AML-193 (cell line): ENCODE data around the gene GRK1.

Source experiments
- DNase-seq, 2 experiments: peaks; one replicate each; lab custom pipeline; 2025; lab: John Stamatoyannopoulos, UW

The GRK1 gene

DNA sequence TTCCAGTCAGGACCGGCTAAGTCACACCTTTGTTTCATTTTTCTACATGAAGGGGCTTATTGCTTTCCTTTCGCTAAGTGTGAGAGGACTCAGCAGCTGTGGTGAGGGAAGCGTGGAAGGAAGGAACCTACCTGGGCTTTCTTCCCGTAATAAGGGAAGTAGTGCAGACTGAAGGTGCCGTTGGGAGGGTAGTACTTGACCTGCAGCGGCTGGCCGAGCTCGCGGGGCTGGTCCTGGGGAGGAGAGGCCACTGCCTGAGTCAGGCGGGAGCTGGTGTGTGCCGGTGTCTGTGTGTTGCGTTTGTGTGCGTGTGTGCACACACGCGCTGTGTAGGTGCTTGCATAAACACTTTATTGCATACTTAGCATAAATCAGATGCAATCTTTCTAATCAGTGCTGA, 16.7 kb upstream of the GRK1 start:
- DNase-seq: no peak

DNA sequence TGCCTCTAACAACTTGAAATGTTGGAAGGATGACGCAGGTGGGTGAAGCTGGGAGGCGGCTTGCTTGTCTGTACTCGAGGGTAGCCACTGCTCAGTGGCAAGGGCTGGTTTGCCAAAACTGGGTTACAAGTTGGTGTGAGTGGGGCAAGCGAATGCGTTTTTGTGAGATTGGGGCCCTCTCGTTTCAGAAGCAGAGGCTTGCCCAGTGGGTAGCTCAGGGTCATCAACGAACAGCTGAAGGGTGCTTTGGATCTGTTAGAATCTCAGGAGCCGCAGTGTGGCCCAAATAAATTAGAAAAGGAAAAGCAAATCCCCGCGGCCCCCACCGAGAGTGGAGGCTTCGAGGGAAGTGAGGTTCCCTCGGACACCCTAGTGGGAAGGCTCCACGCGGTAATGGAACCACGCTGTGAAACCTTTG, 16.3 kb upstream of the GRK1 start:
- no peak for DNase-seq

DNA sequence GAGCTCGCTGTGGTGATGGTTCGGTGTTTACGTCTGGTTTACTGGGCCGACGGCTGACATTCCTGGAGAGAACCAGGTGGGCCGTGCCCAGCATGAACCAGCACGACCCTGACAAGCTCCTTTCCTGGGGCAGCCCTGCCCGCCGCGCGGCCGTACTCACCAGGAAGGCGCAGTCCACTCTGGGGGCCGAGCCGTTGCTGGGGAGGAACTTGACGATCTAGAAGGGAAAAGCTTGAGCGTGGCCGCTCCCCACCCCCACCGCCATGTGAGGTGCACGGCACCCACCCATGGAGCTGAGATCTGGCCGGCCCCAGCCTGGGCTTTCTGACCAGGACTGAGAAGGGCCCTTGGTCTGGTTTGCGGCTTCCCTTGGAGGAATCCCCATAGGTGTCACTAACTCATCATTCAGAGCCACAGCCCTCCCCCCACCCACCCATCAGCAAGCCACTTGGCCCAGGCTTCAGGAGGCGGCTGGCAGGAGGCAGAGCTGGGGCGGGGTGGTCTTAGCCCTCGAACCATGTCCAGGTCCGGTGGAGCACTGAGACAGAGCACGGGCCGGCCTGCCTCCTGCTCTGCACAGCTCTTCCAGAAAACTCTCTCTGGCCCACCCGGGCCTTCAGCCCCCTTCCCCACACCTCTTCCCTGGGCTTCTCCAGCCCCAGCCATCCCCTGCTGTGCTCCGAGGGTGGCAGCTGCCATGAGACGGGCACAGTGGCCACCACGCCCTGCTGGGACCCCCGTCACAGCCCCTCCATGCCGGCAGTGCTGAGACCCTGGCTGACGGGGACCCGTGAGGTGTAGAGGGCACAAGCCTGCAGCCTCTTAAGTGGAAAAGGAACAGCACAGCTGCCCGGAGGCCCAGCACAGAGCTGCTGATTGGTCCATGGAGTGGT, 15.3 kb upstream of the GRK1 start:
- DNase-seq: no peak

DNA sequence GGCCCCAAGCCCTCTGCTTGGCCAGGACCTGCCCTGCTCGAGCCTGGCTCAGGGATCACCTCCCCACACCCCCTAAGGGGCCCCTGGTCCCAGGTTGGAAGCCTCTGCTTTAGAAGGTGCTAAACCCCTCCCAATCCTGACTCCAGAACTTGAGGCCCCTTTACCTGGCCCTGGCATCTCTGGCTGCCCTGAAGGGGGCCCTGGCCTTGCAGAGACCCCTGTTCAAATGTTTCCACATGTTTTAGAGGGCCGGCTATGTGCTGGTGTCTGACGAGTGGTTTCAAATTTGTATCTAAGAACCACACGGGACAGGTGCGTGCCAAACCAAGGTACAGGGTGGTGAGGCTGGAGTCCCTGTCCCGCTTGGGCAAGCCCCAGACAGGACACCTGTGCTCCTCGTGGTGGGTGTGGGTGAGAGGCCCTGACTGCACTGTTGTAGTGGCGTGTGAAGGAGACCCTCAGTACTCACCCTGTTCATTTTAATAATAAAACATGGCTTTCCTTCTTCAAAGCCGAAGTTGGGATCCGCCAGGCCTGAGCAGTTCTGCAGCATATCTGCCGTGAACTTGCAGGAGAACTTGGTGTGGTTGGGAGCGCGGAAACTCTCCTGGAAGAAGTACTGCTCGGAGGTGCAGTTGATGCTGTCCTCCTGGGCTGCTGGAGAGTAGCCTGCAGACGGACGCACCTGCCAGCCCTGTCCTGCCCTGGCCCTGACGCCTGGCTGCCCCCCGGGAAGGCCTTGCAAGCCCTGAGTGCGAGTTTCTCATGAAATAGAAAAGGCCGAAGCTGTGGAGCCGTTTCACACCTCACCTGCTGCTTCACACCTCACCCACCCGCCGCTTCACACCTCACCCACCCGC, 14.4 kb upstream of the GRK1 start:
- DNase-seq: no peak

DNA sequence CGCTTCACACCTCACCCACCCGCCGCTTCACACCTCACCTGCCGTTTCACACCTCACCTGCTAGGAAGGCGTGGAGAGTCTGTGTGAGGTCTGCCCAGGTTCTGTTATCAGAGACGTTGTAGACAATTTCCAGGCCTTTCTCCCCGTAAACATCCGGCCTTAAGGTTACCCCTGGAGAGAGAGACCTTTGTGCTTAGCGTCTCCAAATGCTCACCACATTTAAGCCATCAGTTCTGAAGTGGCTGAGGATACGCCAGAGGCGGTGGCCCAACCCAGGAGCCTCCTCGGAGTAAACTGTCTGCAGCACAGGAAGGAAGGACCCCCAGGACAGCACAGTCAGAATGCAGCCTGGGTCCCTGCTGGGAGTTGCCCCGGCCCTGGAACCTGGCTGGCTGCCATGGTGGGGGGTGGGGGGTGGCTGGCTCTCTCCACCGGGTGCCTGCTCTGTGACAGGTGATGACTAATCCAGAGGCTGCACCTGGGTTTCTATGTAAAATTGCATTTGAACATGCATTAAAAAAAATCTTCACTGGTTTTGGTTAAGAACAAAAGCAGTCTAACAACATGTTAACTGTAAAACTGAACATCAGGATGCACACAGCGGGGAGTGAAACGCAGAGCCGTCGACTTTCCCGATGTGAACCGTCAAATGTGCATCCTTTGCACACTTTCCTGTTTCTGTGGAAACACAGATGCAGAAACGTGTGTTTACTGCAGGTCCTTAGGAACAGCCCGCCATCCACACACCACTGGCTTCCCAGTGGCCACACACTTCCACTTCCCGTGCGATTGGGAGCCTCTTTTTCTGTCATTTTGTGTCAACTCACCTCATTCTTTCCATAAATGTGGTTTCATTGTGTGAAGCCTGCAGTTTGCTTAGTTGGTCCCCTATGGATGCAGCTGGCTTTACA, 13.5 kb upstream of the GRK1 start:
- DNase-seq: no peak

DNA sequence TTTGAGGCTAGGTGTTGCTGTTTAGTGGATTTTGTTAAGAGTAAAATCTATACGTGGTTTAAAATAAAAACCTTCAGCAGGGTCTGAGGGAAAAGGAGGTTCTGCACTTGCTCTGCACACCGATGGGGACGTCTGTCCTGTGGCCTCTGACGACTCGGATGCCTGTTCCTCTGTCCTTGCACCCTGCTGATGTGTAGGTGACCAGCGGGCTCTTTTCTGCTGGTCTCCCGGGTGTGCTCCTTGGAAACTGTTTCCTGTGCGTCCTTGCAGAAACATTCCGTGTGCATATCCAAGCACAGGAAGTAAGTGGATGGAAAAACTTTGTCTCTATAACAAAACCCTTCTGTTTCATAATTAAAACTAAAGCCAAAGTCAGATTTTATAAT, 12.9 kb upstream of the GRK1 start:
- no peak for DNase-seq

DNA sequence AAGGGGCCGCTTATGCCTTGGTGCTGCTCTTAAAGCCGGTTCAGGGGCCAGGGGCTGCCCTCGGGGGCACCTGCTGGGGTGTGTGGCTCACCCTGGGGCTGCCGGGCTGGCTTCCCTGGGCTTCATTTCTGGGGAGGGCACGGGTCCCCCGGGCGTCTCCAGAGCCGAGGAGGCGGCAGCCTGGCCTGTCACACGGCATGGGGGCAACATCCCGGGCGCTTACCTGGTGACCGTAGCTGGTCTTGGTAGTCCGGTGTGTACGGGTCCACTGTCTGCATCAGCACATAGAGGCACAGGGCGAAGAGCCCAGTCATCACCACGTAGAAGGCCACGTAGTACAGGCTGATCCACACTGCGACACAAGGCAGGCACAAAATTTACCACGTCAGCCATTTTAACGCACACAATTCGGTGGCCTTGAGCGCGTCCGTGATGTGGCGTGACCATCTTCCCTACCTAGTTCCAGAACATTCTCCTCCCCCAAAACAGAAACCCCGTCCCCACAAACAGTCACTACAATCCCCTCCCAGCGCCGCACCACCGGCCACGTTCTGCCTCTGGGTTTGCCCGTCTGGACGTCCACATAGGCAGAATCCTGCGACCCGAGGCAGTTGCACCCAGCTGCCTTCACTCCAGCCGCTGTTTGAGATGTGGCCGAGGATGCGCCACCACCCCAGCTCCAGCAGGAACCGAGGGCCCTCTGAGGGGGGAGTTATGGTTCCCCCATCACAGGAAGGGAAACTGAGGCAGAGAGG, 12.3 kb upstream of the GRK1 start:
- DNase-seq: no peak

DNA sequence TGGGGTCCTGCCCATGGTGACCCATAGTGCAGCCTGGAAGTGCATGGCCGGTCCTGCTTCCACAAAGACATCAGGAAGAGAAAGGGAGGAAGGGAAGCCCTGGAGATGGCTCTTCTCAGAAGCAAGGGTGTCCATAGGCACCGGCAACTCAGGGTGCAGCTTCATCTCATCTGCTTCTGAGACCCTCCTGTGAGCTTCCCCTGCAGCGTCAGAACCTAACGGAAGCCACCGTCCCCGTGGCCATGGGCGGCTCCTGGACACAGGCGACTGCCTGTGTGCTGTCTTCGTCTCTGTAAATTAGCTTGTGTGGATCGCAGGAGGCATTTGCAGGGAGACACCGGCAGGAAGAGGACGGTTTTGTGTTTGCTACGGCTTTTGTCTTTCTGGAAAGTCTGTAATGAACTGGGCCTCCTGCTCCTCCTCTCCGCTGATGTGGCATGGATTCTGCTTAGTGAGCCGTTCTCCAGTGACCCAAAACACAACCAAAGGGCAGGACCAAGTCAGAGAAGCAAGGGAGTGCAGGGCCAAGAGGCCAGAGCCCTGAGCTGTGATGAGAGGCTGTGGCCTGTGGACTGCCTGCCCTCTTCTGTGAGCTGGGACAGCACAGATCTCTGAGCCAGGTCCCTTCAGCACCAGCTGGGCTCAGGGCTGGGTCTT, 11.5 kb upstream of the GRK1 start:
- DNase-seq: no peak

DNA sequence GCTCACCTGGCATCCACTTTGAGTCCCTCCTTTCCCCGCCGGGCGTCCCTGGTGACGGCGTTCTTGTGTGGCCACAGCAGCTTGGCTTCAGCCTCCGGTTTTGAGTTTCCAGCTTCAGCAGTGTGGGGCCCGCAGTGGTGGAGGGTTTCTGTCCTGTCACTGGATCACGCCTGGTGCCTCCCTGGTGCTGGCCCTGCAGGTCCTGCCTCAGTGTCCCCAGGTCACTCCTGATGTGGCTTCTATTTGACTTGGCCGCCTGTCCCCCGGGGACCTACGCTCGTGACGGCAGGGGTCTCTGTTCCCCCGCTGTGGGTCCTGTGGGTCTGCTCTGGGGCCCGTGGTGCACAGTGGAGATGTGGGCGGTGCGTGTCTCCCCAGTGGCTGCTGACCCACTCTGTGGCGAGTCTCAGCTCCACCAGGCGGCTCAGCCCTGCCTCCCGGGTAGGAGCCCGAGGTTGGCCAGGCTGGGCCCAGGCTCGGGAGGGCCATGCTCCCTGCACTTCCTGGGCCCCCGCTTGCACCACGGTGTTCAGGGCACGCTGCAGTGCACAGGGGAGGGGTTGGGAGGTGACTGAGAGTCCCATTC, 10.9 kb upstream of the GRK1 start:
- DNase-seq: no peak

DNA sequence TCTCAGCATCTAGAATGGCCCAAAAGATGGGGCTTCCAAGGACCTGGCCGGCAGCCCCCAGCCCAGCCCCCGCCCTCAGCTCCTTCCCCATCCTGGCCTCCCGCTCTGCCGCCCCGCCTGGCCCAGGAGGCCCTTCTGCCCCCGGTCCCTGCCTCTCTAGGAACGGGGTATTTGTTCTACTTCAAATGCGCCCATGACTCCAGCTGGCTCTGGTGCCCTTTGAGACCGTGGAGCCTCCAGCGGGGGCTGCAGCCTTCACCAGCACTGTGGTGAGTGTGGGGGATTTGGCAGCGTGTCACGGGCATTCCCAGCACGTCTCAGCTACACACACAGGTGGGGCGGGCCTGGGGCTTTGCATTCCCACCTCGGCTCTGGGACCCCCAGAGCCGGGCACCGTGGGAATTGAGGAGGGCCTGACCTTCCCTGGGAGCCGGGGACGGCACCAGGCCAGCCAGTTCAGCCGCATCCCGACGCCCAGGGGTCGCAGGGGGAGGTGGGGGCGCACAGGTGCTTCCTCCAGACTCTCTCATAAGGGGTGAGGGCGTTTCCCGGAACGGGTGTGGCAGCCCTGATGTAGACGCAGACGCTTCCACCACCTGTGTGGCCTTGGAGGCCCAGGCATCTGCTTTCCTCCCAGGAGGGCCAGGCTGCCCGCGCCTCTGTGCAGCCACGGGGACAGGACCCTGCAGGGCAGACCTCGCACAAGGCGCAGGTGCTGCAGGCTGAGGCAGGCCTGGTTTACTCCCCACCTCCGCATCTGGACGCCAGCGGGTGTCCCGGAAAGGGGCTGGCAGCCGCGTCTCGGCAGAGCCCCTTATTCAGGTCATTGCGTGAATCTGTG, 10.0 kb upstream of the GRK1 start:
- no peak for DNase-seq

DNA sequence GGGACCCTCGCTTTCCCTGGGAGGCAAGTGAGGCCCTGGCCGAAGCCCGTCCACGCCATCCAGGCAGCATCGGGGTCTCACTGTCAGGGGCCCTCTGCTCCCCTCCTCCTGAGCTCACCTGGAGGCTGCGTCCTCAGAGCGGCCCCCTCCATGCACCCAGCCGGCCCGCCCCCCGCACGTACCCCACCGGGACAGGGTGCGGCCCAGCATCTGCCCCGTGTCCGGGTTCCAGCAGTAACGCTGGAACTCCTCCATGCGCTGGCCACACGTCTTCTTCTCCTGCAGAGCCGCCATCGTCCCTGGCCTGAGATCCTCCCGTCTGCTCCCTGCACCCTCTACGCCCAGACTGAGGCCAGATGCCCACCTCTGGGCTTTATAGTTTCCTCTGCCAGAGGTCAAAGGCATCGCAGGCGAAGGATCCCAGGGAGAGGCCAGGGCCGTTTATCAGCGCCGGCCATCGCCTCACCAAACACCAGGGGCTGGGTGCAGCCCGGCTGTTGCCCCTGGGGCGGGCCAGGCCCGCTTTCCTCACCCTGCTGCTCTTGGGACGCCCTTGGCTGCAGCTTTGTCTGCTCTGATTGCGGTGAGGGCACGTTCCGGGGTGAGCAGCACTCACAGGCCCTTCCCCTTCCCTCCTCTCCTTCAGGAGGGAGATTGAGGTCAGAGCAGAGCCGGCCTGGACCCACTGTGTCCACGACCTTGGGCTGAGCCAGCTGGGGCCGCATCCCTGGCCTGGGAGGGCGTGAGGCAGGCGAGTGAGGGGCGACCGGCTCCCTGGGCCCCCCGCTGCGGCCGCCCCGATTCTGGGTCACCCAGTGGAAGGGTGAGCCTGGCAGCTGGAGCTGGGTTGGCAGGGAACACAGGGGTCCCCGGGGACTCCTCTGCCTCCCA, 8.9 kb upstream of the GRK1 start, which contains the start of gene ATP4B:
ATP4B (minus strand) TSS at position 348 of the 891 bp plus-strand sequence; CDS start at position 294, 54 bp downstream.
- DNase-seq: no peak

DNA sequence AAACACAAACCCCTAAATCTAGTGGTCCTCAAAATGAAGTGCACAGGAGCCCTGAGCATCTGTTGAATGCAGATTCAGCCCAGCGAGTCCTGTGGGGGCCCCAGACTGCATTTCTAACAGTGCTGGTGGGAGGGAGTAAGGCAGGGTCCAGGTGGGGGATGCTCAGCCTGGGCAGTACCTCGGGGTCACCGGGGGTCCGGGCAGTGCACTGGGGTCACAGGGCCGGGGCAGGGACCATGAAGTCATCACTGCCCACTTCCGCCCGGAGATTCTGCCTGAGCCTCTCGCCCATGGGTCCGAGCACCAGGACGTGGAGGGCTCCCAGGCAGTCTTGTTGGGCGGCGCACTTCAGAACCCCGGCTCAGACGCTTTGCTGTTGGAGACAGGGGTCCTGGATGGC, 8.2 kb upstream of the GRK1 start:
- DNase-seq: no peak

DNA sequence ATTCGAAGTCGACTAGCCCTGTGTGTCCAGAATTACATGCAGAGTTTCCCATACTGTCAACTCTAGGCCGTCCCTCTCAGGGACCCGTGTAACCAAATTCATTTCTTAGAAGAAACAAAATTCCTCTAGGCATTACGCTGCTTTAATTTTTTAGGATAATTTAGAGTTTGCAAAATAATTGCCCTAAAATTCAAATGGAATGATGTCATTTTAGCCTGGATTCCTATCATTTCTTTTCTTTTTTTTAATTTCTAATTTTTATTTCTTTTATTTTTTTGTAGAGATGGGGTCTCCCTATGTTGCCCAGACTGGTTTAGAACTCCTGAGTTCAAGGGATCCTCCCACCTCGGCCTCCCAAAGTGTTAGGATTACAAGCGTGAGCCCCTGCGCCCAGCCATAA, 7.7 kb upstream of the GRK1 start:
- DNase-seq: no peak

DNA sequence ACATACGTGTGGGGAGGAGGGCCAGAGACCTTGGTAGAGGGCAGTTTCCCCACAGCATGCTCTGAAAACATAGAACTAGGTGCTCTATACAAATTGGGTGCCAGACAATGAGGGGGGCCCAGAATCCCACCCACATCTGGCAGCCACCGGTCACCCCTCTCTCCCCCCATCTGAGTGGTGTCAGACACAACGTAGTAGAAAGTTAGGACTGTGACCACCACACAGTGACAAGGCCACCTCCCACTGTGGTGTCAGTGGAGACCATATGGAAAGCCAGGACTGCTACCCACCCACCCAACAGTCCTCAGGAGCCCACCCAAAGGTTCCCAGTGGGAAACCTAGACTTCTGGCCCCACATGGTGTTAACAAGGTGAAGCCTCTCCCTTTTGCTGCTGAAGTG, 7.0 kb upstream of the GRK1 start:
- no peak for DNase-seq

DNA sequence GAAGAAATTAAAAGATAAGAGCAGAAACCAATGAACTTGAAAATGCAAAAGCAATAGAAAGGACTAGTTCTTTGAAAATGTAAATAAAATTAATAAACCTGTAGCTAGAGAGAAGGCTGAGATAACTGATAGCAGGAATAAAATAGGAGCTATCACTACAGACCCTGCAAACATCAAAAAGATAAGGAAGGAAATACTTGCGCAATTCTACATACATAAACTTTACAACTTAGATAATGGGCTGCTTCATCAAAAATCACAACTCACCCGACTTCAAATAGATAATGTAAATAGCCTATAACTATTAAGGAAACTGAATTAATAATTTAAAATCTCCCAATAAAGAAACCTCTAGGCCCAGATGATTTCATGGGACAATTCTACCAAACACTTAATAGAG, 5.5 kb upstream of the GRK1 start:
- DNase-seq: no peak

DNA sequence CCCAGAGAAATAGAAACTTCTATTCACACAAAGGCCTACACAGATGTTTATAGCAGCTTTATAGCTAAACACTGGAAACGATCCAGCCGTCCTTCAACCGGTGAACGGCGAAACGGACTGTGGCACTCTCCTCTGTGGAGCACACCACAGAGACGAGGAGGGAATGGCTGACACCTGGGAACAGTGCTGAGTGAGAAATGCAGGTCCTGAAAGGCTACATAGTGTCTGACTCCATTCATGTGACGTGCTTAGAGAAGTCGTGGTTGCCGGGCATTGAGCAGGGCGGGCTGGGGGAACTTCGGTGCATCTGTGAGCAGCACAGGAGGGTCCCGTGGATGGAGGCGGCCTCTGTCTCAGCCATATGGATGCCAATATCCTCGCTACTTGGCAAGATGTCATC, 3.1 kb upstream of the GRK1 start:
- DNase-seq: no peak

DNA sequence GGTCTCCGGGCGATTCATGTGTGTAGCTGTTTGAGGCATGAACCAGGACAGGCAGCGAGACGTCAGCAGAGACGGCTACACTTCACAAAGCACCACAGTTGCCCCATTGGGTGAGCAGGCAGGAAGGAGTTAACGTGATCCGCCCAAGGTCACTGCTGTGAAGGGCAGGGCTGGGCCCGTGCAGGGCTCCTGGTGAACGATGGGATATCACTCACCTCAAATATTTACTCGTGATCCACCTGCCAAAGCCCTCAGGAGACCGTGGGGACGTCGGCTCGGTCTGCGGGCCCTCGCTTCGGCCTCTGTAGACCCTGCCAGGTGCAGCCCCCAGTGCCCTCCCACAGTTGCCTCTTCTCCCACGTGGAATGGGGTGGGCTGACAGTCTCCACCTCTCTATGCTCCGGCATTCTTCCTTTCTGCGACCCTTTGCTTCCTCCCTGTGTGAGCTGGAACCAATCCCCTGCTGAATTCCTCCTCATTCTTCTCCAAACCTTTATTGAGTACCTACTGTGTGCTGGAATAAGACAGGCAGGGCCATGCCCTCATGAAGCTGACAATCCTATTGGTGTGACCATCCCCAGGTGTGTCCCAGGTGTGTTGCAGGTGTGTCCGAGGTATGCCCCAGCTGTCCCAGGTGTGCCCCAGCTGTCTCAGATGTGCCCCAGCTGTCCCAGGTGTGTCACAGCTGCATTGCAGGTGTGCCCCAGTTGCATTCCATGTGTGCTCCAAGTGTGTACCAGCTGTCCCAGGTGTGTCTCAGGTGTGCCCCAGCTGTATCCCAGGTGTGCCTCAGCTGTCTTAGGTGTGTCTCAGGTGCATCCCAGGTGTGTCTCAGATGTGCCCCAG, 2.0 kb upstream of the GRK1 start:
- no peak for DNase-seq
